Measurements from ENCODE around the gene LKAAEAR1. TPM values are rescaled to one million over a fixed set of nuclear protein-coding genes. Genes with fewer than 3 reads are reported as not detected.

LKAAEAR1 gene
- total RNA-seq, 1 donor from 2014 or later = not detected

DNA sequence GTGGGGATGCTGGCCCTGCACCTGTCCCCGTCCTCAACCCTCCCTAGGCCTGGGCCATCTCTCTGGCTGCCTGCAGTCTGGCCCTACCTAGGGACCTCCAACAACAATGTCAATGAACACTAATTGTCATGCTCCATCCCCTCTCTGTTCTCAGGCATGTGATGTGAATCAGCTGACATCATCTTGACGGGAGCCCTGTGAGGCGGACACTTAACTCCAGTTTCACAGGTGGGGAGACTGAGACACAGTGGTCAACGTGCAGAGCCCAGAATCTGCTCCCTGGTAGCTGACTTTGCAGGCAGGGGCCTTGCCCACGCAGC is 22.0 kb downstream of the LKAAEAR1 start:
- H3K4me1 Mint-ChIP-seq (ENCODE audit: low read depth, unreplicated experiment) = peaks cover 18% of the 10 kb centered on the region
- peaks cover 2% of the 10 kb centered on the region for H3K36me3 Mint-ChIP-seq (ENCODE audit: low read depth, unreplicated experiment)
- Histone ChIP-seq H3K9ac (ENCODE audit: low read length) (peak overlapping the region; percentile 86), H3K4me3 (ENCODE audit: insufficient read depth, low read depth, low read length) (peak overlapping the region; percentile 79), H3K4me2 (ENCODE audit: low read length) (peak overlapping the region; percentile 92), H2AFZ (ENCODE audit: low read depth, low read length) (peak overlapping the region; percentile 92), H3K27ac (ENCODE audit: low read depth, low read length) (no peak overlapping the region), H4K20me1 (ENCODE audit: insufficient read depth, low read length) (peaks cover 26% of the 10 kb centered on the region), H3K36me3 (ENCODE audit: insufficient read depth, low read length) (no peaks in the 10 kb centered on the region), H3K4me1 (ENCODE audit: insufficient read depth, low read length) (peaks cover 39% of the 10 kb centered on the region), H3K27me3 (ENCODE audit: insufficient read depth, low read length) (peaks cover 4% of the 10 kb centered on the region), H3K9me3 (ENCODE audit: insufficient read depth, low read depth, low read length) (no peaks in the 10 kb centered on the region), H3K79me2 (ENCODE audit: insufficient read depth, low read length) (peaks cover 5% of the 10 kb centered on the region)
- TF ChIP-seq EZH2 (IDR thresholded peaks at IDR 0.05; ENCODE audit: insufficient read depth, low read length) = no peak
- TF ChIP-seq, protein P1, sequence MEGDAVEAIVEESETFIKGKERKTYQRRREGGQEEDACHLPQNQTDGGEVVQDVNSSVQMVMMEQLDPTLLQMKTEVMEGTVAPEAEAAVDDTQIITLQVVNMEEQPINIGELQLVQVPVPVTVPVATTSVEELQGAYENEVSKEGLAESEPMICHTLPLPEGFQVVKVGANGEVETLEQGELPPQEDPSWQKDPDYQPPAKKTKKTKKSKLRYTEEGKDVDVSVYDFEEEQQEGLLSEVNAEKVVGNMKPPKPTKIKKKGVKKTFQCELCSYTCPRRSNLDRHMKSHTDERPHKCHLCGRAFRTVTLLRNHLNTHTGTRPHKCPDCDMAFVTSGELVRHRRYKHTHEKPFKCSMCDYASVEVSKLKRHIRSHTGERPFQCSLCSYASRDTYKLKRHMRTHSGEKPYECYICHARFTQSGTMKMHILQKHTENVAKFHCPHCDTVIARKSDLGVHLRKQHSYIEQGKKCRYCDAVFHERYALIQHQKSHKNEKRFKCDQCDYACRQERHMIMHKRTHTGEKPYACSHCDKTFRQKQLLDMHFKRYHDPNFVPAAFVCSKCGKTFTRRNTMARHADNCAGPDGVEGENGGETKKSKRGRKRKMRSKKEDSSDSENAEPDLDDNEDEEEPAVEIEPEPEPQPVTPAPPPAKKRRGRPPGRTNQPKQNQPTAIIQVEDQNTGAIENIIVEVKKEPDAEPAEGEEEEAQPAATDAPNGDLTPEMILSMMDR (IDR thresholded peaks at IDR 0.05; ENCODE audit: insufficient read depth, low read depth, low read length) = no peak
- H3K27ac Mint-ChIP-seq (ENCODE audit: unreplicated experiment) = peak overlapping the region; percentile 35
- DNase-seq (ENCODE audit: low read depth) = no peak
- peak overlapping the region; percentile 55 for H3K4me3 Mint-ChIP-seq (ENCODE audit: unreplicated experiment)
- peaks cover 4% of the 10 kb centered on the region for H3K27me3 Mint-ChIP-seq (ENCODE audit: low read depth, unreplicated experiment)
- H3K9me3 Mint-ChIP-seq (ENCODE audit: unreplicated experiment) = no peaks in the 10 kb centered on the region
- FAIRE-seq = no peak

DNA sequence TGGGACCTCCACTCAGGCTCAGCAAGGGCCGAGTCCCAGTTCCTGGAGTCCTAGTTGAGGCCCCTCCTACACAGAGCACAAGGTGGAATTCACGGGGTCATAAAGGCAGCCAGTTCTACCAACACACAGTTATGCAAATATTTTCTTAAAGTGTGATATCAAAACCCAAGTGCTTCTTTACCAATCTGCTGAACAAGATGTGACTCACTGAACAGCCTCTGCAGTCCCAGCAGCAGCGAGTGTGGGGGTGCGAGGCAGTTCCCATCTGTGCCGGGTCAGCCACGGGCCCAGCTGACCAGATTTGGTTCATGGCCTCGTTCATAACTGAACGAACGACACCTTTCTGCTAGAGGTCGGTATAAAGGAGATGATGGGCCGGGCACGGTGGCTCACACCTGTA is 25.7 kb downstream of the LKAAEAR1 start:
- H3K4me3 Mint-ChIP-seq (ENCODE audit: unreplicated experiment) = no peak overlapping the region
- peak; percentile 67 for DNase-seq (ENCODE audit: low read depth)
- Histone ChIP-seq H3K79me2 (ENCODE audit: insufficient read depth, low read length) (peaks cover 2% of the 10 kb centered on the region), H3K36me3 (ENCODE audit: insufficient read depth, low read length) (no peaks in the 10 kb centered on the region), H4K20me1 (ENCODE audit: insufficient read depth, low read length) (no peaks in the 10 kb centered on the region), H3K4me1 (ENCODE audit: insufficient read depth, low read length) (peaks cover 19% of the 10 kb centered on the region), H3K9ac (ENCODE audit: low read length) (no peak overlapping the region), H3K4me2 (ENCODE audit: low read length) (peak overlapping the region; percentile 3), H3K4me3 (ENCODE audit: insufficient read depth, low read depth, low read length) (no peak overlapping the region), H2AFZ (ENCODE audit: low read depth, low read length) (no peak overlapping the region), H3K27ac (ENCODE audit: low read depth, low read length) (no peak overlapping the region), H3K9me3 (ENCODE audit: insufficient read depth, low read depth, low read length) (no peaks in the 10 kb centered on the region), H3K27me3 (ENCODE audit: insufficient read depth, low read length) (peaks cover 6% of the 10 kb centered on the region)
- FAIRE-seq = no peak
- H3K27me3 Mint-ChIP-seq (ENCODE audit: low read depth, unreplicated experiment) = peaks cover 5% of the 10 kb centered on the region
- TF ChIP-seq, protein P1 (IDR thresholded peaks at IDR 0.05; ENCODE audit: insufficient read depth, low read depth, low read length) = no peak
- no peak for TF ChIP-seq EZH2 (IDR thresholded peaks at IDR 0.05; ENCODE audit: insufficient read depth, low read length)
- H3K4me1 Mint-ChIP-seq (ENCODE audit: low read depth, unreplicated experiment) = peaks cover 6% of the 10 kb centered on the region
- H3K27ac Mint-ChIP-seq (ENCODE audit: unreplicated experiment) = no peak overlapping the region
- H3K36me3 Mint-ChIP-seq (ENCODE audit: low read depth, unreplicated experiment) = no peaks in the 10 kb centered on the region
- H3K9me3 Mint-ChIP-seq (ENCODE audit: unreplicated experiment) = no peaks in the 10 kb centered on the region

DNA sequence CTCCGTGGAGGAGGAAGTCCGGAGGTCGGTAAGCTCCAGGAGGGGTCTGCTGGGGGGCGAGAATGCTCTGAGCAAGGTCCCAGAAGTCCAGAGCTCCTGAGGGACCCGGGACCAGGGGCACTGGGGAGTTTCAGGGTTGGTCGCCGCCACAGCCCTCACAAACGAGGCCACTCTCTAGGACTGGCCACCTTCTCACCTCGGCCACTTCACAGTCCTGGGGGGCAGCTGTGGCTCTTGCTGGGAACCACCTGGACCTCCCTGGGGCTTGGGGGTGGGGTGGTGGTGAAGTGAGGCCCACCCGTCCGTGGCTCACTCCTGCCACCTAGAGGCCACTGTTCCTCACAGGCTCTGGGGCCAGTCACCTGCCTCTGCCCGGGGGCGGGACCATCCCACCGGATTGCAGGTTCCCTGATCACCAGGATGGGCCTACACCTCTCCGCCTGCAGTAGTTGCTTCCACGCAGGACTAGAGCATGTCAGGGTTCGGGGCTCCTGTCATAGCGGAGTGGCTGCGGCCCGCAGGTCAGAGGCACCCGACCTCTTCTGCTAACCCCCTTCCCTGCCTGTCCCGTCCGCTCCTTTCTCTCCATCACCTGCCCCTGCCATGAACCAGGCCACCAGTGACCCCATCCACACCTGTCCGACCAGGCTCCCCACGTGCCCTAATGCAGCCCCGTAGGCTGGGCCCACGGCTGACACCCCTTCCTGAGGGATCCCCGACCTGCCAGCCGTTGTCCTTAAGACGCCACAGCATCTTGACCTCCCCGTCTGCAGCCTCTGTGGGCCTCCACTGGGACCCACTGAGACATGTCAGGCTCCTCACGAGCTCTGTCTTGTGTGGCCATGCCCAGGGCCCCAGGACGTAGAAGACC is 26.3 kb downstream of the LKAAEAR1 start:
- Histone ChIP-seq H3K4me2 (ENCODE audit: low read length) (peak overlapping the region; percentile 3), H4K20me1 (ENCODE audit: insufficient read depth, low read length) (no peaks in the 10 kb centered on the region), H3K4me3 (ENCODE audit: insufficient read depth, low read depth, low read length) (no peak overlapping the region), H3K27me3 (ENCODE audit: insufficient read depth, low read length) (peaks cover 8% of the 10 kb centered on the region), H3K27ac (ENCODE audit: low read depth, low read length) (no peak overlapping the region), H3K4me1 (ENCODE audit: insufficient read depth, low read length) (peaks cover 18% of the 10 kb centered on the region), H3K79me2 (ENCODE audit: insufficient read depth, low read length) (no peaks in the 10 kb centered on the region), H3K9ac (ENCODE audit: low read length) (no peak overlapping the region), H2AFZ (ENCODE audit: low read depth, low read length) (no peak overlapping the region), H3K9me3 (ENCODE audit: insufficient read depth, low read depth, low read length) (no peaks in the 10 kb centered on the region), H3K36me3 (ENCODE audit: insufficient read depth, low read length) (no peaks in the 10 kb centered on the region)
- H3K36me3 Mint-ChIP-seq (ENCODE audit: low read depth, unreplicated experiment) = no peaks in the 10 kb centered on the region
- H3K27me3 Mint-ChIP-seq (ENCODE audit: low read depth, unreplicated experiment) = peaks cover 10% of the 10 kb centered on the region
- no peak for TF ChIP-seq EZH2 (IDR thresholded peaks at IDR 0.05; ENCODE audit: insufficient read depth, low read length)
- TF ChIP-seq, protein P1 (IDR thresholded peaks at IDR 0.05; ENCODE audit: insufficient read depth, low read depth, low read length) = peak; percentile 53
- peak overlapping the region; percentile 26 for H3K27ac Mint-ChIP-seq (ENCODE audit: unreplicated experiment)
- no peak overlapping the region for H3K4me3 Mint-ChIP-seq (ENCODE audit: unreplicated experiment)
- no peaks in the 10 kb centered on the region for H3K9me3 Mint-ChIP-seq (ENCODE audit: unreplicated experiment)
- DNase-seq (ENCODE audit: low read depth) (no peak), FAIRE-seq (no peak)
- H3K4me1 Mint-ChIP-seq (ENCODE audit: low read depth, unreplicated experiment) = peaks cover 6% of the 10 kb centered on the region
